NCI-H2107 (cell line): Measurements from ENCODE around the gene CPOX.
A peak's percentile ranks its signal among the peaks of the same experiment; 100 is the strongest.
"Not testable (repeated sequence)": the region's sequence is repeated elsewhere in the genome, so short reads cannot be mapped to it uniquely, and the experiment has no call there.

Experiments used
- DNase-seq: peaks from one replicate; lab custom pipeline; 2025; lab: John Stamatoyannopoulos, UW

CPOX gene

GRCh38 chr3:98593046-98593936, at the start of gene CPOX:
TSS of gene CPOX (minus strand) at chr3:98593611. CDS start at chr3:98593504, 107 bp downstream.
- DNase-seq, result peak; percentile 60

- DNase-seq, result not testable (repeated sequence)
These were observed 49.4 kb upstream of the CPOX start for GRCh38 chr3:98642769-98643168.

GRCh38 chr3:98641756-98642155, 48.3 kb upstream of the CPOX start:
- not testable (repeated sequence) for DNase-seq

GRCh38 chr3:98638515-98638914, 45.1 kb upstream of the CPOX start:
- not testable (repeated sequence) for DNase-seq

GRCh38 chr3:98630416-98630815, 37.0 kb upstream of the CPOX start:
- no peak for DNase-seq

GRCh38 chr3:98628317-98628716, 34.9 kb upstream of the CPOX start:
- no peak for DNase-seq

GRCh38 chr3:98626151-98626550, 32.7 kb upstream of the CPOX start:
- DNase-seq, result no peak

GRCh38 chr3:98623572-98624280, 30.3 kb upstream of the CPOX start:
- no peak for DNase-seq

- no peak for DNase-seq
These were observed 24.4 kb upstream of the CPOX start for GRCh38 chr3:98617841-98618240.

GRCh38 chr3:98613616-98614015, 20.2 kb upstream of the CPOX start:
- DNase-seq, result no peak

GRCh38 chr3:98612996-98613517, 19.6 kb upstream of the CPOX start:
- no peak for DNase-seq

GRCh38 chr3:98612587-98612986, 19.2 kb upstream of the CPOX start:
- no peak for DNase-seq

GRCh38 chr3:98608029-98608428, 14.6 kb upstream of the CPOX start:
- DNase-seq, result no peak

- DNase-seq, result no peak
These were observed 10.2 kb upstream of the CPOX start for GRCh38 chr3:98603580-98603979.

- DNase-seq, result peak; percentile 12
These were observed 8.8 kb upstream of the CPOX start for GRCh38 chr3:98602078-98602678.

GRCh38 chr3:98601180-98601579, 7.8 kb upstream of the CPOX start:
- no peak for DNase-seq

- no peak for DNase-seq
These were observed 7.1 kb upstream of the CPOX start for GRCh38 chr3:98600412-98601095.

GRCh38 chr3:98599647-98600411, 6.4 kb upstream of the CPOX start:
- no peak for DNase-seq

- no peak for DNase-seq
These were observed 5.1 kb upstream of the CPOX start for GRCh38 chr3:98598492-98598891.

GRCh38 chr3:98596541-98597500, 3.4 kb upstream of the CPOX start:
- no peak for DNase-seq
